ENCODE measurements around the gene UGDH. TPM values are rescaled to one million over a fixed set of nuclear protein-coding genes. Genes with fewer than 3 reads are reported as not detected.

UGDH gene
- total RNA-seq, 4 donors from 2014 or later, result 168 to 335 (median 204) TPM

GRCh38 chr4:39484582-39485272, 42.5 kb downstream of the UGDH start:
- no peak for TF ChIP-seq POLR2A (IDR thresholded peaks at IDR 0.05)
- no peak for TF ChIP-seq CTCF (IDR thresholded peaks at IDR 0.05)
- no peaks in the 10 kb centered on the region for H3K27me3 ChIP-seq
- no peak for DNase-seq
- H3K36me3 ChIP-seq, result no peaks in the 10 kb centered on the region
- H3K9me3 ChIP-seq, result no peaks in the 10 kb centered on the region
- no peaks in the 10 kb centered on the region for H3K4me1 ChIP-seq
- H3K4me3 ChIP-seq, result no peak overlapping the region
- no peak overlapping the region for H3K27ac ChIP-seq

- no peak overlapping the region for H3K27ac ChIP-seq
- no peak for TF ChIP-seq POLR2A (IDR thresholded peaks at IDR 0.05)
- no peak for TF ChIP-seq CTCF (IDR thresholded peaks at IDR 0.05)
- H3K4me3 ChIP-seq, result no peak overlapping the region
- DNase-seq, result no peak
- H3K9me3 ChIP-seq, result no peaks in the 10 kb centered on the region
- H3K36me3 ChIP-seq, result peaks cover 0 to 16% (median 0%) of the 10 kb centered on the region in 3 donors
- H3K4me1 ChIP-seq, result no peaks in the 10 kb centered on the region
- no peaks in the 10 kb centered on the region for H3K27me3 ChIP-seq
These were observed 46.1 kb downstream of the UGDH start for GRCh38 chr4:39480902-39481695.

GRCh38 chr4:39480251-39480650, 47.0 kb downstream of the UGDH start:
- Histone ChIP-seq H3K4me1 (no peaks in the 10 kb centered on the region), H3K36me3 (peaks cover 0 to 21% (median 0%) of the 10 kb centered on the region in 3 donors), H3K27me3 (no peaks in the 10 kb centered on the region), H3K9me3 (no peaks in the 10 kb centered on the region), H3K4me3 (no peak overlapping the region), H3K27ac (no peak overlapping the region)
- DNase-seq, result no peak
- TF ChIP-seq CTCF (IDR thresholded peaks at IDR 0.05) (no peak), POLR2A (IDR thresholded peaks at IDR 0.05) (no peak)

- Histone ChIP-seq H3K36me3 (peaks cover 0 to 39% (median 0%) of the 10 kb centered on the region in 3 donors), H3K4me1 (no peaks in the 10 kb centered on the region), H3K27me3 (no peaks in the 10 kb centered on the region), H3K4me3 (no peak overlapping the region), H3K9me3 (no peaks in the 10 kb centered on the region), H3K27ac (no peak overlapping the region)
- TF ChIP-seq CTCF (IDR thresholded peaks at IDR 0.05), result no peak
- TF ChIP-seq POLR2A (IDR thresholded peaks at IDR 0.05), result no peak
- DNase-seq, result no peak
These were observed 50.9 kb downstream of the UGDH start for GRCh38 chr4:39476187-39476895.

GRCh38 chr4:39472396-39472795, 54.8 kb downstream of the UGDH start:
- Histone ChIP-seq H3K27me3 (no peaks in the 10 kb centered on the region), H3K9me3 (no peaks in the 10 kb centered on the region), H3K27ac (no peak overlapping the region), H3K4me1 (no peaks in the 10 kb centered on the region), H3K36me3 (peaks cover 0 to 36% (median 0%) of the 10 kb centered on the region in 3 donors), H3K4me3 (no peak overlapping the region)
- DNase-seq, result no peak
- TF ChIP-seq CTCF (IDR thresholded peaks at IDR 0.05), result no peak
- TF ChIP-seq POLR2A (IDR thresholded peaks at IDR 0.05), result no peak
